Measurements from ENCODE around the gene NES. TPM values are rescaled to one million over a fixed set of nuclear protein-coding genes. Genes with fewer than 3 reads are reported as not detected.
A peak's percentile ranks its signal among the peaks of the same experiment; 100 is the strongest.

NES gene
- polyA plus RNA-seq, 4 donors = 55.8 to 159 (median 147) TPM

DNA sequence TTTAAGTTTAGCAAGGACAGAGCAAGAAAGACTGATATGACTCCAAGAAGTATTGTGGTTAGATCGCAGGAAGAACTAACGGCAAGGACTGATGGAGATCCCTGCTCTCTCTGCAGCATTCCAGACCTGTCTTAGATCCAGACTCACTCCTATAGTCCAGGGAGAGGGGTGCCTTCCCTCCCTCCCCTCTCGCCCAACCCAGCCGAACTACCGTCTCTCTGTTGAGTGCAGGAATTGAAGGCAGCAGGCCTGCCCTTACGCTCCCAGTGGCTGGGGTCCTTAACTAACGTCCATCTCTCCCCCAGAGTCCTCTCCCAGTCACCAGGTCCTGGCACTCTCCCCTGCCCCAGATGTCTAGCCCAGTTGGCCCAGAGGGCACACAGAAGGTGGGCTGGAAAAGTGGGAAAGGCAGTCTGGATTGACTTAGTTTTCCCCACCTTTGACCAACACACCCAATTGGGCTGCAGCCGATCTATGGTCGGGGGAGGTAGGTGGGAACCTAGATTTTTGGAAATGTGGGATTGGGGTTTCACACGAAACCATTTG lies 27.0 kb upstream of the NES start:
- no peak for DNase-seq (ENCODE audit: low read depth in 4 of 4, low spot score in 3 of 4)

DNA sequence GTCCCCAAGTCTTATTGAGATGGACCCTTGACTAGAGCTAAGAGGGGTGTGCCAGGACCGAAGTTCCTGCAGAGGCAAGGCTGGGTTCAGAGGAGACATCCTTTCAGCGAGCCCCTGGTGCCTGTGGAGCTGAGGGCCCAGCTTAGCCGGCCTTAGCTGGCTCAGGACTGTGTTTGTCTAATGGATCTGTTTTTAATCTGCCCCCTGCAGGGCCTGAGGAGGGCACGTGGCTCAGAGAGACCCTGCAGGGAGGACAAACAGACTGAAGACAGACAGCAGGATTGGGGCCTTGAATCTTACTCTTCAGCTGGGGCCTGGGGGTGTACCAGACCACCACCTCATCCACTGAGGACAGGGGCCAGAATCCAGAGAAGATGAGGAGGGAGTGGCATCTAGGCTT lies 26.5 kb upstream of the NES start:
- no peak for DNase-seq (ENCODE audit: low read depth in 4 of 4, low spot score in 3 of 4)

DNA sequence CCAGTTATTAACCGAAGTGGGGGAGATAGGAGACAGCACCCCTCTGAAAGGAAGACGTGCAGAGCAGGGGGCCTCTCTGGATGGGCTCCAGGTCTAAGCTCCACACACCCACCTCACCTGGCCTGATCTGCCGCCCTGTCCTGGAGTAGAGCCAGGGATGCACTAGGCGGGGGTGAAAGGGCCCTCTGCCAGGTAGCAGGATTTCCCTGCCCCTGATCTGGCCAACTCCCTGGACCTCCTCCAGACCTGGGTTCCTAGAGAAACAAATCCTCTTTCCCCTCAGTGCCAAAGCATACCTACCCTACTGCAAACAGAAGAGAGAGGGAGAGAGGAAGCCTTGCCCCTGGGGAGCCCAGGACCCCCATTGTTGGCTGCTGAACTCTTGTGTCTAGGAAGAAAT lies 26.1 kb upstream of the NES start:
- DNase-seq (ENCODE audit: low read depth in 4 of 4, low spot score in 3 of 4) = no peak

DNA sequence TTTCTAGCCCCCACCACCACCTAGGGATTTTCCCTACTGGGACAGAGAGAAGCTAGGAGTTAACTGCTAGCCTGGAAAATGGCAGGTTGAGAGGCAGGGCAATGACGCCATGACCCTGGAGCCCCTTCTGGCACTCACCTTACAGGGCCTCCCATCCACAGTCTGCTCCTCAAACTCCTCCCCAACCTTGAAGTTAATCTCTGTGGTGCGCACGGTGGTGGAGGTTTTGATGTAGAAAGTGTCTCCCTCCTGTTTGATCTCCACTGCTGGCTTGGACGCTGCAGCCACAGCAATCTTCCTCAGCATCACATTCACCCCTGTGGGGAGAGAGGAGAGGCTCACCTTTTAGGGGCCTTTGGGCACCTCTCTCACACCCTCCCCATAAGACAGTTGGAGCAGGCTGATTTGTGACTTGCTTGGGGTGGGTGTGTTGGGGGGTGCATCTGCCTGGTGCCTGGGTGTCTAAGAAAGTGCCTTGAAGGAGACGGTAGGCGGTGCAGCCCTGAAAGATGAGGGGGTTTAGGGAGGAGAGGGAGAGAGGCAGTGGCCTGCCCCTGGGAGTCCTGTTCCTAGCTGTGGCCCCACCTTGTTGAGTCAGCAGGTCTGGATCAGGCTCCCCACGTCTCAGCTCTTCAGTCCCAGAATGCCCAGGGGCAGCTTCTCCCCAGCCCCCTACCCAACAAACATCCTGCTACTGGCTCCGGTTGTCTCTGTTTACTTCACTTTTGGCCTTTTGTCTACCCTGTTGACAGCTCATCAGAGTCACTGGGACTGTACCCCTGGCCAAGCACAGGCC lies 23.7 kb upstream of the NES start:
- no peak for DNase-seq (ENCODE audit: low read depth in 4 of 4, low spot score in 3 of 4)

- no peak for DNase-seq (ENCODE audit: low read depth in 4 of 4, low spot score in 3 of 4)
These were observed 21.8 kb upstream of the NES start for GRCh38 chr1:156698995-156699394.

DNA sequence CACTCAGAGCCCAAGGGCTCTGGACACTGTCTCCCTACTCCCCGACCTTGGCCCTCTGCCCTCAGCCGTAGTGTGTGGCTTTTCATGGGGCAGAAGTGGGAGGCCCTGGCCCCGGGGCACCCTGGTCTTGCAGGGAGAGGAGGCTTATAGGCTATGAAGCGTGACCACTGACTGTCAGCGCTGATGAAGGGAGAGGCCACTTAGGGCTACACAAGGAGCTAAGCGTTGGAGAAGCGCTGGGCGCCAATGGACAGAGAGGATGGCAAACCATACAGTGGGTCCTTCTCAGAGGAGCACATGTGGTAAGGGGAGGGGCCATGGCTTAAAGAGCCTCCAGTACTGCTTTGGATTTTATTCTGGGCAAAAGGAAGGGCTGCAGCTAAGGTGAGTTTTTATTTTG lies 20.3 kb upstream of the NES start:
- no peak for DNase-seq (ENCODE audit: low read depth in 4 of 4, low spot score in 3 of 4)

DNA sequence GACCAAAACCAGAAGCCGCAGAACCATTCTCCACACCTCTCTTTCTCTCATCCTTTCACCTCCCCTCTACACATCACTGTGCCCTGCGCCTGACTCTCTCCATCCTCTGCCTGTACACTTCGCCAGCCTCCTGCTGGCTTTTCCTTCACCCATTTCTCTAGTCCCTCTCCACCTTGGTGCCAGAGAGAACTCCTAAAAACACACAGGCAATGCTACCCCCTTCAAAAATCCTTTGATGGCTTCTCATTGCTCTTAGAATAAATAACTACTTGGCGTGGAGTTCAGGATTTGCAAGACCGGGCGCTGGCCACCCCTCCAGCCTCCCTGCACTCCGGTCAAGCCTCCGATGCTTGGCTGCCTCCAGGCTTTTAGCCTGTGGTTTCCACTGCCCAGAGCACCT lies 19.5 kb upstream of the NES start:
- DNase-seq (ENCODE audit: low read depth in 4 of 4, low spot score in 3 of 4) = no peak

DNA sequence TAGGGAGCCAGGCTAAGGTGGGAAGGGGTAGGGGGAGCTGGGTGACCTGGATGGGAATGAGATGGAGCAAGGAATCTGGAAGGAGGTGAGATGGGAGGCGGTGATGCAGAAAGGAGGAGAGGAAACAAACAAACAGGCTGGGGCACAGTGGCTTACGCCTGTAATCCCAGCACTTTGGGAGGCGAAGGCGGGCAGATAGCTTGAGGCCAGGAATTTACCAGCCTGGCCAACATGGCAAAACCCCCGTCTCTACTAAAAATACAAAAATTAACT lies 17.4 kb upstream of the NES start:
- no peak for DNase-seq (ENCODE audit: low read depth in 4 of 4, low spot score in 3 of 4)

DNA sequence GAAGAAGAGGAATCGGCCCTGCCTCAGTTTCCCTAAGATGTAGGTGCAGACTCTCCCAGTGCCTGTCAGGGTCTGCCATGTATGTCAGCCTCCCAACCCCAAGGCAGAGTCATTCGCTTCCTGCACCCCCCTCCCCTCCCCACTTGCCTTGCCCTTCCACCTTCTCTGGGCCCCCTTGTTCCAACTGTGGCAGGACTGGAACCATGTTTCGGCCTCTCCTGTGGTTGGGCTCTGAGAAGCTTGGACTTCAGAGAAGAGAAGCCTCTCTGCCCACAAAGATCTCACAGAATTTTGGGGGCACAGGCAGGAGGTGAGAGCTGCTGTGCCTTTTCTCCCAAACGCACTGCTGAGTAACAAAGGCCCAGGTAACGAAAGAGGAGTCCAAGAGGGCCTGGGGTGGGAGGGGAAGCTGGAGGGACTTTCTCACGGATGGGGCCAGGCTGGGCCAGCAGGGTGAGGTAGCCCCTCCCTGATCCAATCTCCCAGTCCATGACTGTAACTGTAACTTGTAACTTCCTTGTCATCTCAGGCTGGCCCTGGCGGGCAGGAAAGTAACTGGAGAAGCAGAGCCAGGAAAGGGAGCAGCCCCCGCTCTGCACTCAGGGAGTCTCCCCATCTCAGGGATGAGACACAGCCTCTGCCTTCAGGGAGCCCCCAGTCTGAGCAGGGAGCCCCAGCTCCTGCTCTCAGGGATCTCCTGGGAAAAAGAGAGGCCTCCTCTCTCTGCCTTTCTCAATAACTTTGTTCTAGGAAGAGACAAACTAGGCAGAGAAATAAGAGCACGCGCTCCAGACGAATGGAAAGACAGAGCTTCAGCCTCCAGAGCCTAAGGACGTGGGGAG lies 16.9 kb upstream of the NES start:
- DNase-seq (ENCODE audit: low read depth in 4 of 4, low spot score in 3 of 4) = no peak

DNA sequence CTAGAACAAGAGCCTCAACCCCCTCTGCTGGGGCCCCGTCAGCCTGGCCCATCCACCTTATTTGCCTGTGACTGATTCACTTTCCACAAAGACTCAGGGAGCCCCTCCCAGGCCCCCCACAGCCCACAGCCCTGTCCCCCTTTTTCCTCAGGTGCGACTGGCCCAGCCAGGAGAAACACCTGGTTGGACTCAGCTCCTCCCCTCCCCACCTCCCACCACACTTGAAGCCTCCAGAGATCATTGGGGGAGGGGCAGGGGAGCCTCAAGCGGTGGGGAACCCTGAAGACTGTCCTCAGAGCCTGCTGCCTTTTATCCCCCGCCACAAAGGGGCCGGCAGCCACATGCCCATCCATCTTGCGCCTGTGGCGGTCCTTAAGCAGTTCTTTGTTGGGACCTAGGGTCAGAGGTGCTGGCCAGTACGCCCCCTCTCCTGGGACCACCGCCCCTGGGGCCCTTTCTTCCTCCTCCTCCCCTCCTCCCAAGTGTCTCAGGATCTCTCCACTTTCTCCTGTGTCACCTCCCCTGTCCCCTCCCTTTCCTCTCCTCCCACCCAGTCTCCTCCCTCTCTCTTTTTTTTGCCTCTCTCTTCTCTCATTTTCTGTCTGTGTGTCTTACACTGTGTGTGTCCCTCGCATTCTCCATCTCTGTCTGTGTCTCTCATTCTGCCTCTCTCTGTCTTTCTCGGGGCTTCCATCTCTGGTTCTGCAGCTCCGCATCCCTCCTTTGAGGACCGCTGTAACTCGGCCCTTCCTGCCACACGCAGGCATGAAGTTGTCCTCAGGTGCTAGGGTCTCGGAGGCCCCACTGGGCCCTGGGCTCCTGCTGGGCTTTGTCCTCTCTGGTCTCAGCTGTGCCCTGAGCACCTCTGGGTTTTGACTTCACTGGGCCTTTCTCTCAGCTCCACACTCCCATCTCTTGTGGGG lies 16.0 kb upstream of the NES start:
- peak in 1 of 4 donors; percentile 82 for DNase-seq (ENCODE audit: low read depth in 4 of 4, low spot score in 3 of 4)

GRCh38 chr1:156692441-156692924 lies 15.3 kb upstream of the NES start:
- no peak for DNase-seq (ENCODE audit: low read depth in 4 of 4, low spot score in 3 of 4)

GRCh38 chr1:156691665-156692440 lies 14.6 kb upstream of the NES start:
- DNase-seq (ENCODE audit: low read depth in 4 of 4, low spot score in 3 of 4) = no peak

DNA sequence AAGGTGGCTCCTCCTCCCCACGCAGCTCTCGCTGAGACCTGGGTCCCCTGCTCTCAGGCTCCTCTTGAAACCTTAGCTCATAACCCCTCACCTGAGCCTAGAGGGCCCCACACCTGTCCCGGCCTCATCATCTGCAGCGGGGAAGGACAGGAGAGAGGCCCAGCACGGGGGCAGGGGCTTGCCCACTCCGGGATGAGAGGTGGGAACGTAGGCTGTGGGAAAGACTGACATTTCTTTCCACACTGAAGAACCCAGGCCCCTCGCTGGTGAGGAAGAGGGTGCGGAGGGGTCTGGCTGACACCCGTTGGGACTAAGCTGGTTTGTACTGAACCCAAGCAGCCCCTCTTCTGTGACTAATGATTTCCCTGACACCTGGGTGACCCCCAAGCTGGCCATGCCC lies 14.0 kb upstream of the NES start:
- DNase-seq (ENCODE audit: low read depth in 4 of 4, low spot score in 3 of 4) = no peak

DNA sequence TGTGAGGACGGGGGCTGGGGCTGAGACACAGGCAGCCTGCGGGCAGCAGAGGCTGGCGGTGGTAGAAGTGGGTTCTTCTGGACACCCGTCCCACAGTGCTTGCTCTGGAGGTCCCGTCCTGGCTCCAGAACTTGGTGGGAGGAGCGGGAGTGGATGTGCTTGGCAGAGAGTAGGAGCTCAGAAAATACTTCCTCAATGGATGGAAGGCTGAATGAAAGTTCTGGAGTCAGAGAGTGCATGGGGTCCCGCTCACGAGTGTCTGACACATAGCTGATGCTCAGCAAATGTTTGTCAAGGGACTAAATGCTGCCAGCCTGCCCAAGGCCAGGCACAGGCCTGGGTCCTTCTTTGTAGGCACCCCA lies 13.4 kb upstream of the NES start:
- DNase-seq (ENCODE audit: low read depth in 4 of 4, low spot score in 3 of 4) = no peak

GRCh38 chr1:156689953-156690674 lies 12.9 kb upstream of the NES start:
- DNase-seq (ENCODE audit: low read depth in 4 of 4, low spot score in 3 of 4) = no peak

DNA sequence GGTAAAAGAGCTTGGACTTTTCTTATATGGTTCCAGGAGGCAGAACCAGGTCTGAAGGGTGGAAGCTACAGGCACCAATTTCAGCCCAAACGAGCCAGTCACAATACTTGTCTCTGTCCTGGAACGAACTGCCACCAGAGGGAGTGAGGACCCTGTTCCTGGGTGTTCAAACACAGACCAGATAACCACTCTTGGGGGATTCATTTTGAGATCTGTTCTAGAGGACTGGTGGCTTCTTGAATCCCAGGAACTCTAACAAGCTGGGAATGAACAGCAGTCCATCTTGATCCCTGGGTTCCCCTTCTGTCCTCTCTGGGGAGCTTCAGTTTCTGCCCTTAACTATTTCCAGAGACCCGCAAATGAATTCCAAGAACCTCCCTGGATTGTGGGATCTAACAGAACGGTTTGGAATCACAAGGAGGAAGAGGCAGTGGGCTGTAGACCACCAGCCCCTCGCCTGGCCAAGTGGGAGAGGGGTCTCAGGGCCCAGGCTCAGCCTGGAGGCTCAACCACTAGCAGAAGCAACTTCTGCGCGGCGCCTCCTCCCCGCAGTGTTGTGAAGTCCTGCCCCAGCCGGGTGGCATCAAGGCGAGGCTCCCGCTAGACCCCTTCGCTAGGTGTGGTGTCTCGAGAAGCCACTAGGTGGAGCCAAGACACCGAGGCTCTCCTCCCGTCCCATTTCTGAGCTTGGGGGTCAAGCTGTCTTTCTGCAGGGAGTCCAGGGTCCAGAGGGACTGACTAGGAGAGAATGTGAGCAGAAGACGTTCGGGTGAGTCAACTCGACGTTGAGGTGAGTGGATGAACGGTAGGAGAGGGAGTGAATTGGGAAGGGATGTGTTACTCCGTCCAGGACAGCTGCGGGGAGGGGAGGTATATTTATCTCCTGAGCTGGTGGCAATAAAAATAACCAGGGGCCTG lies 12.1 kb upstream of the NES start:
- peak in 2 of 4 donors; percentile 80 to 82 for DNase-seq (ENCODE audit: low read depth in 4 of 4, low spot score in 3 of 4)

DNA sequence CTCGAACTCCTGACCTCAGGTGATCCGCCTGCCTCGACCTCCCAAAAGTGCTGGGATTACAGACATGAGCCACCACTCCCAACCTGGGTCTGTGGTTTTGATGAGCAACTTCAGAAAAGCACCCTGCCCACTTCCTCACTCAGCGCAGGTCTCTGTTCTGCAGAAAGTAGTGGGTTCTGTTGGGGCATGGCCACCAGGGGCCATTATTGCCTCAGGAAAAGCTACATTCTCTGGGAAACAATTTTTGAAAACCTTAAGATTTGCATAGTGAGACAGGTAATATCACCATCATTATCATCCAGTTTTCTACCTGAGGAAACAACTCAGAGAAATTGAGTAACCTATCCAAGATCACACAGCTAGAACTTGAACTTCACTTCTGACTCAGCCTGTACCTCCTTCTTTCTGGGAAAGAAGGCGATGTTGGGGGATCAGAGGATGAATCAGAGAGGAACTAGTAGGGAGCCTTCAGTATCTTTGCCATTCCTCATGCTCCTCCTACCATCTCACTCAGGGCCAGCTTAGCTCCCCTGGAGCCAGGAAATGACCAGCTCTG lies 7.1 kb upstream of the NES start:
- DNase-seq (ENCODE audit: low read depth in 4 of 4, low spot score in 3 of 4) = no peak
